CD4-positive, alpha-beta T cell (primary cell): ENCODE results near the gene QKI. TPM values are rescaled to one million over a fixed set of nuclear protein-coding genes. Genes with fewer than 3 reads are reported as not detected.

Source experiments
- ATAC-seq: fragments of 200-7000 bp; cut with Tn5 transposase; one replicate; pipeline ENCODE4 v1.10.0; 2022; ENCODE audit warnings: mild to moderate bottlenecking; ENCODE audit not compliant: poor library complexity
- CTCF ChIA-PET: fragments of 350-600 bp; sonication (Branson Sonifier 250); formaldehyde crosslinking; loops from one replicate; lab custom pipeline; 2021; ENCODE audit warnings: antibody characterized with exemption, inconsistent platforms; lab: Charles Lee
- POLR2A ChIA-PET: fragments of 350-600 bp; sonication (Branson Sonifier 250); formaldehyde crosslinking; loops from one replicate; lab custom pipeline; 2021; ENCODE audit warnings: antibody characterized with exemption, inconsistent platforms; lab: Charles Lee
- DNase-seq, 14 experiments: peaks; one replicate each; pipeline ENCODE4 v3.0.0-alpha.2; 2013 to 2020; ENCODE audit warnings: mixed read lengths in 2 of 14
- H3K27ac ChIP-seq, 2 donors: one replicate each; pipeline versions ENCODE4 v1.5.1 to v1.7.0; 2013; ENCODE audit warnings: low read length in 2 of 2, low read depth in 1 of 2, mild to moderate bottlenecking in 1 of 2
- H3K27me3 ChIP-seq, 2 experiments: 1 replicate in 1 of 2; 2 replicates in 1 of 2; pipeline versions ENCODE4 v1.6.1 to v1.7.0; 2013; ENCODE audit warnings: low read length in 2 of 2, control low read depth in 1 of 2, mild to moderate bottlenecking in 1 of 2, moderate library complexity in 1 of 2; ENCODE audit not compliant: insufficient read depth in 2 of 2, control insufficient read depth in 1 of 2
- H3K36me3 ChIP-seq: one replicate; pipeline ENCODE4 v1.6.1; 2013; ENCODE audit warnings: low read length, control low read depth; ENCODE audit not compliant: insufficient read depth
- H3K4me1 ChIP-seq: one replicate; pipeline ENCODE4 v1.6.1; 2013; ENCODE audit warnings: low read length, control low read depth; ENCODE audit not compliant: insufficient read depth
- H3K4me3 ChIP-seq: one replicate; pipeline ENCODE4 v1.5.1; 2013; ENCODE audit warnings: mild to moderate bottlenecking, low read length, moderate library complexity
- H3K9me3 ChIP-seq, 2 experiments: 1 replicate in 1 of 2; 2 replicates in 1 of 2; pipeline versions ENCODE4 v1.6.1 to v1.7.0; 2013; ENCODE audit warnings: low read length in 2 of 2, mild to moderate bottlenecking in 2 of 2, control low read depth in 1 of 2, moderate library complexity in 1 of 2; ENCODE audit not compliant: control insufficient read depth in 1 of 2, insufficient read depth in 1 of 2
- H3K27ac Mint-ChIP-seq: one replicate; pipeline ENCODE4 v1.8.0; 2020; ENCODE audit warnings: mixed read lengths
- H3K27me3 Mint-ChIP-seq: one replicate; pipeline ENCODE4 v1.8.0; 2021; ENCODE audit warnings: mixed read lengths
- H3K36me3 Mint-ChIP-seq: one replicate; pipeline ENCODE4 v1.8.0; 2021; ENCODE audit warnings: low read depth, mixed read lengths
- H3K4me1 Mint-ChIP-seq: one replicate; pipeline ENCODE4 v1.8.0; 2021; ENCODE audit warnings: low read depth, mixed read lengths
- H3K4me3 Mint-ChIP-seq: one replicate; pipeline ENCODE4 v1.8.0; 2020; ENCODE audit warnings: mild to moderate bottlenecking, mixed read lengths
- H3K9me3 Mint-ChIP-seq: one replicate; pipeline ENCODE4 v1.8.0; 2020; ENCODE audit warnings: mixed read lengths
- CTCF ChIP-seq: fragments of 200-600 bp; IDR thresholded peaks from one replicate; pipeline ENCODE4 v1.8.0; 2022; ENCODE audit warnings: antibody characterized with exemption, mild to moderate bottlenecking
- intact Hi-C, 2 experiments: fragments of 100-400 bp; cut with DNase I in 1 of 2; cut with micrococcal nuclease in 1 of 2; formaldehyde crosslinking; loops; one replicate each; pipeline versions ENCODE4 v1.15.1 to v1.9.0; 2023 to 2025; cut with DNase I, micrococcal nuclease
- total RNA-seq, 174 experiments: library from RNA in 2 of 174; stranded (reverse) in 2 of 174; gene quantifications; one replicate each; pipeline ENCODE4 v1.2.3 and lab custom pipeline; 2021 to 2026

The QKI gene
- total RNA-seq, 2 experiments from 2014 or later = 60.7 to 67.3 TPM

GRCh38 chr6:163371129-163371528, 43.4 kb upstream of the QKI start:
- Mint-ChIP-seq H3K27me3 (peaks cover 31% of the 10 kb centered on the region), H3K4me1 (peaks cover 7% of the 10 kb centered on the region), H3K9me3 (no peaks in the 10 kb centered on the region), H3K4me3 (no peak overlapping the region), H3K36me3 (no peaks in the 10 kb centered on the region), H3K27ac (no peak overlapping the region)
- intact Hi-C loops = no loop called here
- POLR2A ChIA-PET = no interaction called here
- Histone ChIP-seq H3K27ac (no peak overlapping the region), H3K4me1 (peaks cover 4% of the 10 kb centered on the region), H3K9me3 (no peaks in the 10 kb centered on the region), H3K27me3 (peaks cover 0 to 4% of the 10 kb centered on the region in 2 experiments), H3K36me3 (no peaks in the 10 kb centered on the region), H3K4me3 (no peak overlapping the region)
- CTCF ChIA-PET = no interaction called here
- DNase-seq (no peak), ATAC-seq (no peak)
- TF ChIP-seq CTCF = no peak

- H3K27me3 Mint-ChIP-seq = peaks cover 31% of the 10 kb centered on the region
- peaks cover 4% of the 10 kb centered on the region for H3K4me1 ChIP-seq
- intact Hi-C loops = no loop called here
These were observed 41.3 kb upstream of the QKI start for GRCh38 chr6:163373240-163373639.

GRCh38 chr6:163375361-163375760, 39.2 kb upstream of the QKI start:
- H3K9me3 ChIP-seq = no peaks in the 10 kb centered on the region
- Mint-ChIP-seq H3K27me3 (peaks cover 17% of the 10 kb centered on the region), H3K27ac (no peak overlapping the region), H3K4me1 (peaks cover 2% of the 10 kb centered on the region), H3K36me3 (no peaks in the 10 kb centered on the region), H3K4me3 (no peak overlapping the region), H3K9me3 (no peaks in the 10 kb centered on the region)
- H3K4me1 ChIP-seq = no peaks in the 10 kb centered on the region
- no peak overlapping the region for H3K4me3 ChIP-seq
- intact Hi-C loops = no loop called here
- DNase-seq (no peak), ATAC-seq (no peak)
- CTCF ChIA-PET = no interaction called here
- H3K27ac ChIP-seq = no peak overlapping the region
- TF ChIP-seq CTCF = no peak
- POLR2A ChIA-PET = no interaction called here
- H3K36me3 ChIP-seq = no peaks in the 10 kb centered on the region
- H3K27me3 ChIP-seq = no peaks in the 10 kb centered on the region

More at GRCh38 chr6:163373240-163373639, 41.3 kb upstream of the QKI start:
- Mint-ChIP-seq H3K4me3 (no peak overlapping the region), H3K9me3 (no peaks in the 10 kb centered on the region), H3K36me3 (no peaks in the 10 kb centered on the region), H3K27ac (no peak overlapping the region), H3K4me1 (peaks cover 7% of the 10 kb centered on the region)
- no peaks in the 10 kb centered on the region for H3K36me3 ChIP-seq
- H3K27me3 ChIP-seq = peaks cover 0 to 4% of the 10 kb centered on the region in 2 experiments
- CTCF ChIA-PET = no interaction called here
- no peak for TF ChIP-seq CTCF
- no peaks in the 10 kb centered on the region for H3K9me3 ChIP-seq
- ATAC-seq (no peak), DNase-seq (no peak)
- H3K27ac ChIP-seq = no peak overlapping the region
- no peak overlapping the region for H3K4me3 ChIP-seq
- POLR2A ChIA-PET = no interaction called here
